IMR-90 (cell line): ENCODE measurements around the gene VGLL1. TPM values are rescaled to one million over a fixed set of nuclear protein-coding genes. Genes with fewer than 3 reads are reported as not detected.

ENCODE experiments used
- ATAC-seq: fragments of 200-7000 bp; cut with Tn5 transposase; 2 replicates; pipeline ENCODE4 v1.9.1; 2020; ENCODE audit warnings: low read depth, mild to moderate bottlenecking, moderate library complexity
- BruUV-seq: library from RNA; stranded (reverse); fragments of 400-500 nt; replicated peaks from 2 replicates; lab custom pipeline; 2021; lab: Mats Ljungman, UMichigan
- CTCF ChIA-PET: fragments of 300-600 bp; formaldehyde crosslinking; extraction: SDS; loops from one replicate; lab custom pipeline; 2021; ENCODE audit warnings: antibody characterized with exemption; lab: Yijun Ruan, JAX
- POLR2A ChIA-PET: fragments of 300-600 bp; sonication (Branson Sonifier 250); formaldehyde crosslinking; loops from one replicate; lab custom pipeline; 2022; ENCODE audit warnings: antibody characterized with exemption; ENCODE audit not compliant: unreplicated experiment; lab: Charles Lee
- DNase-seq: peaks from one replicate; pipeline ENCODE4 v3.0.0; 2013
- H2AFZ ChIP-seq: replicated peaks from 2 replicates; pipeline ENCODE3; 2013; ENCODE audit warnings: low read length, mild to moderate bottlenecking; ENCODE audit not compliant: poor library complexity
- H2AK5ac ChIP-seq: 2 replicates; pipeline ENCODE4 v1.6.1; 2013; ENCODE audit warnings: low read depth, low read length, inconsistent platforms
- H2AK9ac ChIP-seq: replicated peaks from 2 replicates; pipeline ENCODE3; 2013; ENCODE audit warnings: mild to moderate bottlenecking, low read depth, low read length, moderate library complexity; ENCODE audit not compliant: poor library complexity
- H2BK120ac ChIP-seq: 2 replicates; pipeline ENCODE4 v1.6.1; 2013; ENCODE audit warnings: low read depth, low read length, inconsistent platforms
- H2BK15ac ChIP-seq: 3 replicates; pipeline ENCODE4 v1.6.1; 2013; ENCODE audit warnings: low read depth, low read length, inconsistent platforms
- H2BK20ac ChIP-seq: 2 replicates; pipeline ENCODE4 v1.6.1; 2013; ENCODE audit warnings: low read depth, mild to moderate bottlenecking, inconsistent platforms, low read length, moderate library complexity
- H2BK5ac ChIP-seq: 2 replicates; pipeline ENCODE4 v1.6.1; 2013; ENCODE audit warnings: mild to moderate bottlenecking, low read depth, low read length, inconsistent platforms; ENCODE audit not compliant: poor library complexity, severe bottlenecking
- H3K14ac ChIP-seq: replicated peaks from 2 replicates; pipeline ENCODE4 v1.6.1; 2013; ENCODE audit warnings: low read depth, low read length, inconsistent platforms
- H3K18ac ChIP-seq: 2 replicates; pipeline ENCODE4 v1.6.1; 2013; ENCODE audit warnings: low read depth, low read length, control low read depth
- H3K23ac ChIP-seq: 2 replicates; pipeline ENCODE4 v1.6.1; 2013; ENCODE audit warnings: low read depth, low read length, inconsistent platforms
- H3K27ac ChIP-seq: 2 replicates; pipeline ENCODE4 v1.5.1; 2013; ENCODE audit warnings: mild to moderate bottlenecking, control low read depth, low read length; ENCODE audit not compliant: insufficient read depth
- H3K27me3 ChIP-seq: 2 replicates; pipeline ENCODE4 v1.6.1; 2013; ENCODE audit warnings: low read length; ENCODE audit not compliant: control insufficient read depth, insufficient read depth
- H3K36me3 ChIP-seq: 2 replicates; pipeline ENCODE4 v1.6.1; 2013; ENCODE audit warnings: low read length, mixed read lengths; ENCODE audit not compliant: control insufficient read depth, insufficient read depth
- H3K4ac ChIP-seq: 2 replicates; pipeline ENCODE4 v1.6.1; 2013; ENCODE audit warnings: low read depth, low read length, inconsistent platforms
- H3K4me1 ChIP-seq: 2 replicates; pipeline ENCODE4 v1.6.1; 2013; ENCODE audit warnings: low read length, mixed read lengths; ENCODE audit not compliant: control insufficient read depth, insufficient read depth
- H3K4me2 ChIP-seq: 2 replicates; pipeline ENCODE4 v1.6.1; 2013; ENCODE audit warnings: low read depth, mild to moderate bottlenecking, control low read depth, low read length, moderate library complexity
- H3K4me3 ChIP-seq: 2 replicates; pipeline ENCODE4 v1.5.1; 2013; ENCODE audit warnings: low read depth, mild to moderate bottlenecking, control low read depth, low read length, moderate library complexity; ENCODE audit not compliant: insufficient read depth
- H3K56ac ChIP-seq: 2 replicates; pipeline ENCODE4 v1.6.1; 2013; ENCODE audit warnings: low read length, inconsistent platforms; ENCODE audit not compliant: insufficient read depth; ENCODE audit errors: extremely low read depth
- H3K79me1 ChIP-seq, 2 experiments: 2 replicates each; pipeline ENCODE4 v1.6.1; 2013; ENCODE audit warnings: low read length in 2 of 2, inconsistent platforms in 1 of 2, low read depth in 1 of 2
- H3K9ac ChIP-seq: 2 replicates; pipeline ENCODE4 v1.6.1; 2013; ENCODE audit warnings: low read depth, low read length, control low read depth
- H3K9me1 ChIP-seq: 2 replicates; pipeline ENCODE4 v1.6.1; 2013; ENCODE audit warnings: low read length, inconsistent platforms; ENCODE audit not compliant: insufficient read depth
- H3K9me3 ChIP-seq: 2 replicates; pipeline ENCODE4 v1.6.1; 2013; ENCODE audit warnings: low read length; ENCODE audit not compliant: control insufficient read depth, insufficient read depth
- H4K20me1 ChIP-seq: 2 replicates; pipeline ENCODE4 v1.6.1; 2013; ENCODE audit warnings: low read length, inconsistent platforms; ENCODE audit not compliant: insufficient read depth
- H4K5ac ChIP-seq: 2 replicates; pipeline ENCODE4 v1.6.1; 2013; ENCODE audit warnings: mild to moderate bottlenecking, low read depth, low read length, control low read depth
- H4K8ac ChIP-seq, 2 experiments: 2 replicates each; pipeline ENCODE4 v1.6.1; 2013; ENCODE audit warnings: low read depth in 2 of 2, low read length in 2 of 2, control low read depth in 1 of 2, inconsistent platforms in 1 of 2
- H4K91ac ChIP-seq: 2 replicates; pipeline ENCODE4 v1.6.1; 2013; ENCODE audit warnings: low read depth, low read length, inconsistent platforms; ENCODE audit not compliant: insufficient read depth
- BHLHE40 ChIP-seq: fragments of 150-350 bp; IDR thresholded peaks from 2 replicates; pipeline ENCODE4 v1.6.1; 2016; ENCODE audit warnings: mild to moderate bottlenecking, low read depth, low read length
- CEBPB ChIP-seq: IDR thresholded peaks from 2 replicates; pipeline ENCODE4 v1.6.1; 2012; ENCODE audit warnings: low read depth, low read length, improper control_type of control experiment
- CHD1 ChIP-seq: IDR thresholded peaks from 2 replicates; pipeline ENCODE4 v1.6.1; 2012; ENCODE audit warnings: low read depth, low read length, improper control_type of control experiment
- CTCF ChIP-seq: conservative IDR thresholded peaks from 2 replicates; pipeline ENCODE4 v1.5.1; 2012; ENCODE audit warnings: mild to moderate bottlenecking, low read depth, low read length, improper control_type of control experiment
- ELK1 ChIP-seq: fragments of 150-350 bp; IDR thresholded peaks from 2 replicates; pipeline ENCODE4 v1.6.1; 2016; ENCODE audit warnings: low read depth, mild to moderate bottlenecking, low read length, moderate library complexity, borderline replicate concordance
- FOS ChIP-seq: fragments of 150-350 bp; IDR thresholded peaks from 2 replicates; pipeline ENCODE4 v1.6.1; 2016; ENCODE audit warnings: low read depth, low read length
- MAFK ChIP-seq: IDR thresholded peaks from 2 replicates; pipeline ENCODE4 v1.6.1; 2012; ENCODE audit warnings: low read depth, low read length, improper control_type of control experiment
- MAZ ChIP-seq: IDR thresholded peaks from 2 replicates; pipeline ENCODE4 v1.6.1; 2012; ENCODE audit warnings: low read depth, mild to moderate bottlenecking, low read length, improper control_type of control experiment, moderate library complexity, borderline replicate concordance
- MXI1 ChIP-seq: IDR thresholded peaks from 2 replicates; pipeline ENCODE4 v1.6.1; 2012; ENCODE audit warnings: low read depth, mild to moderate bottlenecking, low read length, moderate library complexity, borderline replicate concordance
- NFE2L2 ChIP-seq: fragments of 150-350 bp; IDR thresholded peaks from 2 replicates; pipeline ENCODE4 v1.6.1; 2016; ENCODE audit warnings: low read depth, mild to moderate bottlenecking, low read length
- POLR2A ChIP-seq: IDR thresholded peaks from 2 replicates; pipeline ENCODE4 v1.6.1; 2012; ENCODE audit warnings: mild to moderate bottlenecking, low read depth, low read length
- RAD21 ChIP-seq: IDR thresholded peaks from 2 replicates; pipeline ENCODE4 v1.6.1; 2012; ENCODE audit warnings: low read length, improper control_type of control experiment
- RCOR1 ChIP-seq: IDR thresholded peaks from 2 replicates; pipeline ENCODE4 v1.6.1; 2012; ENCODE audit warnings: mild to moderate bottlenecking, low read length, improper control_type of control experiment; ENCODE audit not compliant: insufficient replicate concordance
- RFX5 ChIP-seq: IDR thresholded peaks from 2 replicates; pipeline ENCODE4 v1.8.0; 2012; ENCODE audit warnings: low read depth, mild to moderate bottlenecking, low read length, moderate library complexity
- SMC3 ChIP-seq: fragments of 150-350 bp; IDR thresholded peaks from 2 replicates; pipeline ENCODE4 v1.6.1; 2016; ENCODE audit warnings: low read depth, mild to moderate bottlenecking, antibody characterized with exemption, low read length, moderate library complexity
- USF2 ChIP-seq: fragments of 150-350 bp; IDR thresholded peaks from 2 replicates; pipeline ENCODE4 v1.6.1; 2017; ENCODE audit warnings: mild to moderate bottlenecking, antibody characterized with exemption, low read length, low read depth
- dilution Hi-C: fragments of 300-500 bp; cut with HindIII; formaldehyde crosslinking; loops from one replicate; pipeline ENCODE4 v1.14.3; 2018; ENCODE audit warnings: low sequenced_read_pairs; ENCODE audit not compliant: unreplicated experiment
- in situ Hi-C: fragments of 300-500 bp; cut with MboI; formaldehyde crosslinking; loops from 3 replicates; pipeline ENCODE4 v1.14.3; 2019; ENCODE audit warnings: low sequenced_read_pairs, inconsistent platforms, mixed read lengths
- intact Hi-C: fragments of 100-400 bp; cut with micrococcal nuclease; formaldehyde crosslinking; loops from 2 replicates; pipeline ENCODE4 v1.10.0; 2022
- polyA plus RNA-seq, 3 experiments: library from polyadenylated mRNA; depleted of rRNA; stranded (reverse); fragments of >200 nt; gene quantifications; 2 replicates each; pipeline ENCODE4 v1.2.3, GENCODE V29; 2012; ENCODE audit warnings: low replicate concordance in 1 of 3
- total RNA-seq: library from RNA; depleted of rRNA; stranded (reverse); fragments of >200 nt; gene quantifications from 2 replicates; pipeline ENCODE4 v1.2.3, GENCODE V29; 2012

Gene VGLL1
- total and polyA plus RNA-seq, 2 of the 4 experiments (the other 2 are of a cell fraction) = not detected

GRCh38 chrX:136523770-136524169 is 8.2 kb upstream of the VGLL1 start:
- CTCF ChIA-PET = no interaction called here

More at GRCh38 chrX:136523770-136524169, 8.2 kb upstream of the VGLL1 start:
- no peak overlapping the region for H3K4ac ChIP-seq
- no peak overlapping the region for H3K27ac ChIP-seq
- ATAC-seq (no peak), DNase-seq (no peak)
- no peak overlapping the region for H3K18ac ChIP-seq
- no peak overlapping the region for H2BK120ac ChIP-seq
- BruUV-seq = no TSS peak
- no peaks in the 10 kb centered on the region for H3K79me1 ChIP-seq
- no peaks in the 10 kb centered on the region for H3K9me1 ChIP-seq
- no peak overlapping the region for H2BK15ac ChIP-seq
- H2AFZ ChIP-seq = no peak overlapping the region
- no peak overlapping the region for H4K5ac ChIP-seq
- no peaks in the 10 kb centered on the region for H3K9me3 ChIP-seq
- H4K20me1 ChIP-seq = no peaks in the 10 kb centered on the region
- H3K27me3 ChIP-seq = no peaks in the 10 kb centered on the region; the same call in 1 of the 2 replicates
- H2BK5ac ChIP-seq = no peak overlapping the region
- no peak overlapping the region for H3K56ac ChIP-seq
- no peak overlapping the region for H3K9ac ChIP-seq
- no peak overlapping the region for H3K4me3 ChIP-seq
- TF ChIP-seq RCOR1 = no peak
- TF ChIP-seq MAZ = no peak
- TF ChIP-seq MXI1 = no peak
- TF ChIP-seq MAFK = no peak
- no peak for TF ChIP-seq RFX5
- TF ChIP-seq NFE2L2 = no peak
- TF ChIP-seq RAD21 = no peak
- TF ChIP-seq FOS = no peak
- TF ChIP-seq CTCF = no peak
- no peak for TF ChIP-seq ELK1
- no peak for TF ChIP-seq CHD1
- no peak for TF ChIP-seq USF2
- no peak for TF ChIP-seq BHLHE40
- no peak for TF ChIP-seq POLR2A
- no peak for TF ChIP-seq SMC3
- TF ChIP-seq CEBPB = no peak
- no peaks in the 10 kb centered on the region for H3K4me1 ChIP-seq
- no peak overlapping the region for H2BK20ac ChIP-seq
- intact Hi-C loops (no loop called here), dilution Hi-C loops (no loop called here), in situ Hi-C loops (no loop called here)
- H2AK9ac ChIP-seq = no peak overlapping the region
- no peak overlapping the region for H4K91ac ChIP-seq
- no peak overlapping the region for H4K8ac ChIP-seq
- H3K36me3 ChIP-seq = no peaks in the 10 kb centered on the region
- H3K23ac ChIP-seq = no peak overlapping the region
- POLR2A ChIA-PET = no interaction called here
- H3K14ac ChIP-seq = no peak overlapping the region
- no peak overlapping the region for H3K4me2 ChIP-seq
- H2AK5ac ChIP-seq = no peak overlapping the region
